DND-41 (cell line): ENCODE measurements around the gene LSM14A.
"Not testable (repeated sequence)": the region's sequence is repeated elsewhere in the genome, so short reads cannot be mapped to it uniquely, and the experiment has no call there.

ENCODE experiments used
- ATAC-seq: fragments of 200-7000 bp; cut with Tn5 transposase; 3 replicates; pipeline ENCODE4 v1.9.1; 2021; ENCODE audit warnings: low read depth; ENCODE audit not compliant: insufficient read depth
- DNase-seq: peaks from one replicate; pipeline ENCODE4 v3.0.0-alpha.2; 2020
- H2AFZ ChIP-seq: 2 replicates; pipeline ENCODE4 v1.6.0; 2012; ENCODE audit warnings: low read depth, low read length
- H3K27ac ChIP-seq: 2 replicates; pipeline ENCODE4 v1.5.1; 2012; ENCODE audit warnings: low read length, inconsistent platforms
- H3K27me3 ChIP-seq: fragments of 200-600 bp; sonication (generic); 2 replicates; pipeline ENCODE4 v1.6.0; 2012; ENCODE audit warnings: low read length, mild to moderate bottlenecking, inconsistent platforms; ENCODE audit not compliant: insufficient read depth, poor library complexity
- H3K36me3 ChIP-seq: 2 replicates; pipeline ENCODE4 v1.5.1; 2012; ENCODE audit warnings: low read length, inconsistent platforms; ENCODE audit not compliant: insufficient read depth
- H3K4me1 ChIP-seq: 2 replicates; pipeline ENCODE4 v1.5.1; 2012; ENCODE audit warnings: mild to moderate bottlenecking, low read length; ENCODE audit not compliant: insufficient read depth
- H3K4me2 ChIP-seq: 2 replicates; pipeline ENCODE4 v1.6.0; 2012; ENCODE audit warnings: mild to moderate bottlenecking, moderate library complexity, low read length, inconsistent platforms; ENCODE audit not compliant: insufficient read depth
- H3K4me3 ChIP-seq, 2 experiments: fragments of 200-600 bp in 1 of 2; shearing (Covaris generic) in 1 of 2; 2 replicates each; pipeline ENCODE4 v1.5.1; 2012 to 2016; ENCODE audit warnings: inconsistent platforms in 2 of 2, low read length in 2 of 2, mild to moderate bottlenecking in 2 of 2, low read depth in 1 of 2, moderate library complexity in 1 of 2
- H3K79me2 ChIP-seq: 2 replicates; pipeline ENCODE4 v1.6.0; 2012; ENCODE audit warnings: low read length, inconsistent platforms; ENCODE audit not compliant: insufficient read depth
- H3K9ac ChIP-seq: 2 replicates; pipeline ENCODE4 v1.6.0; 2012; ENCODE audit warnings: low read depth, mild to moderate bottlenecking, inconsistent platforms, low read length, moderate library complexity
- H3K9me3 ChIP-seq: 2 replicates; pipeline ENCODE4 v1.5.1; 2012; ENCODE audit warnings: low read length, moderate library complexity, mild to moderate bottlenecking, inconsistent platforms; ENCODE audit not compliant: insufficient read depth, severe bottlenecking
- H4K20me1 ChIP-seq: 2 replicates; pipeline ENCODE4 v1.6.0; 2012; ENCODE audit warnings: low read length; ENCODE audit not compliant: insufficient read depth
- CTCF ChIP-seq: IDR thresholded peaks from 2 replicates; pipeline ENCODE4 v1.5.1; 2012; ENCODE audit warnings: borderline replicate concordance, low read length, moderate library complexity, mild to moderate bottlenecking; ENCODE audit not compliant: poor library complexity, severe bottlenecking; ENCODE audit errors: extremely low read depth
- EZH2 ChIP-seq: IDR thresholded peaks from 3 replicates; pipeline ENCODE4 v1.6.1; 2012; ENCODE audit warnings: borderline replicate concordance, low read depth, mild to moderate bottlenecking, moderate library complexity, low read length, inconsistent platforms; ENCODE audit not compliant: severe bottlenecking

LSM14A gene

GRCh38 chr19:34214040-34214439, 41.7 kb downstream of the LSM14A start:
- Histone ChIP-seq H3K4me2 (no peak overlapping the region), H3K36me3 (peaks cover 75% of the 10 kb centered on the region), H3K4me1 (peaks cover 19% of the 10 kb centered on the region), H3K4me3 (no peak overlapping the region), H3K9ac (no peak overlapping the region), H3K27ac (no peak overlapping the region), H2AFZ (no peak overlapping the region), H3K79me2 (no peaks in the 10 kb centered on the region), H3K9me3 (no peaks in the 10 kb centered on the region), H4K20me1 (peaks cover 42% of the 10 kb centered on the region), H3K27me3 (no peaks in the 10 kb centered on the region)
- TF ChIP-seq CTCF (no peak), EZH2 (no peak)
- DNase-seq (no peak), ATAC-seq (no peak)

- H3K27me3 ChIP-seq, result no peaks in the 10 kb centered on the region
- H3K4me1 ChIP-seq, result peaks cover 19% of the 10 kb centered on the region
- peaks cover 52% of the 10 kb centered on the region for H4K20me1 ChIP-seq
- no peak overlapping the region for H3K27ac ChIP-seq
- H3K4me2 ChIP-seq, result no peak overlapping the region
- H3K9me3 ChIP-seq, result no peaks in the 10 kb centered on the region
- no peak for ATAC-seq
- H3K36me3 ChIP-seq, result peaks cover 75% of the 10 kb centered on the region
- DNase-seq, result no peak
- H2AFZ ChIP-seq, result no peak overlapping the region
- no peaks in the 10 kb centered on the region for H3K79me2 ChIP-seq
- H3K9ac ChIP-seq, result no peak overlapping the region
- TF ChIP-seq CTCF, result no peak
- TF ChIP-seq EZH2, result no peak
- H3K4me3 ChIP-seq, result no peak overlapping the region
Observed at GRCh38 chr19:34215006-34215665, 42.8 kb downstream of the LSM14A start.

DNA sequence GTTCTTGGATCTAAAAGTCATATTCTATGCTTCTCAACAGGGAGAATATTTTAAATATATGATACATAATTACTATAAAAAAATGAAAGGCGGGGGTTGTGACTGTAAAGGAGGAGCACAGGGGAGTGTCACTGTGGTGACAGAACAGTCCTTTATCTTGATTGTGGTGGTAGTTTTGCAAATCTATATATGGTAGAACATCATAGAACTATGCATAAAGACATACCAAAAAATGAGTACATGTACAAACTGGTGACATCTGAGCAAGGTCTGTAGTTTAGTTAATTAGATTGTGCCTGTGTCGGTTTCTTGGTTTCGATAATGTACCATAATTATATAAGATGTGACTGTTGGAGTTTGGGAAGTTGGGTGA, 43.3 kb downstream of the LSM14A start:
- DNase-seq (no peak), ATAC-seq (no peak)
- no peaks in the 10 kb centered on the region for H3K79me2 ChIP-seq
- TF ChIP-seq CTCF, result no peak
- TF ChIP-seq EZH2, result no peak
- H3K9me3 ChIP-seq, result no peaks in the 10 kb centered on the region
- H2AFZ ChIP-seq, result no peak overlapping the region
- no peak overlapping the region for H3K27ac ChIP-seq
- H3K36me3 ChIP-seq, result peaks cover 75% of the 10 kb centered on the region
- peaks cover 57% of the 10 kb centered on the region for H4K20me1 ChIP-seq
- H3K9ac ChIP-seq, result no peak overlapping the region
- H3K4me1 ChIP-seq, result peaks cover 19% of the 10 kb centered on the region
- no peaks in the 10 kb centered on the region for H3K27me3 ChIP-seq
- no peak overlapping the region for H3K4me2 ChIP-seq
- no peak overlapping the region for H3K4me3 ChIP-seq

- not testable (repeated sequence) for H3K27me3 ChIP-seq, H3K9me3 ChIP-seq, H3K4me3 ChIP-seq, H3K4me2 ChIP-seq, H2AFZ ChIP-seq, ATAC-seq, H3K9ac ChIP-seq, H3K27ac ChIP-seq, DNase-seq, H3K79me2 ChIP-seq
- Histone ChIP-seq H3K36me3 (peaks cover 75% of the 10 kb centered on the region), H4K20me1 (peaks cover 68% of the 10 kb centered on the region), H3K4me1 (peaks cover 19% of the 10 kb centered on the region)
Observed at GRCh38 chr19:34216745-34217219, 44.5 kb downstream of the LSM14A start.
